NCI-H510A treated with DMSO at 0.1 percent for 48 hours (cell line): ENCODE data around the gene IRF5.

Source experiments
- DNase-seq: peaks from one replicate; lab custom pipeline; 2025; lab: John Stamatoyannopoulos, UW

Gene IRF5

DNA sequence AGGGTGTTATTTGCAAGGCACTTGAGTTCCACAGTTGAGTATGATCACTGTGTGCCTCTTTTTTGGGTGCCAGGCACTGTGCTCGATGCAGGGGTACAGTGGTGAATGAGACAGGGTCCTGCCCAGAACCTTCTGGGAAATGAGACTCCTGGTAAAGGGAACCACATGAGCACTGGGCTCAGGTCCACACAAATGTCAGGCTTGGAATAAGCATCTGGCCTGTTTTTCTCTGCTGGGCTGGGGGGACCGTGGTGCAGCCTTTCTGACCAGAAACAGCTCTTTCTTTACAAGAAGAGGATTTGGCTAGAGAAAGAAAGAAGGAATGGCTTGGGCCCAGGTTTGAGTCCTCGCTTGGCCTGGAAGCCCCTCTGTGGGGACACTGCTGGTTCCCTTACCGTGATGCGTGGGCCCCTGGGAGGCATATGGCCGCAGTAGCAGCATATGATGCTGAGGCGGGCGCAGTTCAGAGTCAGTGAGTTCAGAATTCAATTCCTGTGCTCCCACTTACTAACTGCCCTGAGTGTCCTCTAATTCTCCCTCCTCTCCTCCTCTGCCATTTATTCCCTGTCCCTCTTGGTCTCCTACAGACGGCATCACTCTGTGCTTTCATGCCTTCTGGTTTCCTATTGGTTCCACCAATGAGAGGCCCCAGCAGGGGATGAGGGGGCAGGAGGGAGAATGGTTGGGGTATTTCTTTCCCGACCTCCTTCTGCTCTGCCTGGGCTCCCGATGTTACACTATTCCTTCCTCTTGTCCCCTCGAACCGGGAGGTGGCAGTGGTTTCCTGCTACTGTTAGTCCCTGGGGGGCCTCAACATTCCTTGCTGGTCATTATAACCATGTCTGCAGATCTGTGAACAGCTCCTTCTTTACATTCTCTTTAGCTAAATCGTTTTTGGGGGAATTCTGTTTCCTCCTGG is 17.6 kb upstream of the IRF5 start:
- DNase-seq: no peak

DNA sequence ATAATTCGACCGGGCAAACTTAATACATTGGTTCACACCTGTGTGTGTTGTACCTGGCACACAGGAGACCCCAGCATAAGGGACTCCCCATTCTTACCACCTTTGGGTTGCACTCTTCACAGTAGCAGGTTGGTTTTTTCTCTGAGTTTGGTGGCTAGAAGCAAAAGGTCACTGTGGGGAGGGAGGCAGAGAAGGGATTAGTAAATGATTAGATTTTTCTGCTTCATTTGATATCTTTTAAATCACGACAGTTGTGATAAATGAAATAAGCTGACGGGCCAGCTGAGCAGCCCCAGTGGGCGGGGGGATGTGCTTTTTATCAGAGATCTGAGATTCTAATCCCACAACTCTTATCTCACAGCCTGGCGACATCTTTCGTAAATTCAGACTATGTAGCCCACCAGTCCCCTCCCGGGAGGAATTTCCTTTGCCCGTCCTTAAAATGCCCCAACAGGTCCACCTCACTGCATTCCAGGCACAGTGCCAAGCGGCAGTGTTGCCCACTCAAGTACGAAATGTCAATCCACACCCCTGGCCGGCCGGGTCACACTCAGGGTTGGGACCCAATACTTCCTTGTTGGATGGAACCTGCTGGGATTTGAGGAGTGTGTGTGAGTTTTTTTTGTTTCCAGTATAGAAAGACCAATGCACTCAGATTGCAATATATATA is 16.7 kb upstream of the IRF5 start:
- DNase-seq: no peak

DNA sequence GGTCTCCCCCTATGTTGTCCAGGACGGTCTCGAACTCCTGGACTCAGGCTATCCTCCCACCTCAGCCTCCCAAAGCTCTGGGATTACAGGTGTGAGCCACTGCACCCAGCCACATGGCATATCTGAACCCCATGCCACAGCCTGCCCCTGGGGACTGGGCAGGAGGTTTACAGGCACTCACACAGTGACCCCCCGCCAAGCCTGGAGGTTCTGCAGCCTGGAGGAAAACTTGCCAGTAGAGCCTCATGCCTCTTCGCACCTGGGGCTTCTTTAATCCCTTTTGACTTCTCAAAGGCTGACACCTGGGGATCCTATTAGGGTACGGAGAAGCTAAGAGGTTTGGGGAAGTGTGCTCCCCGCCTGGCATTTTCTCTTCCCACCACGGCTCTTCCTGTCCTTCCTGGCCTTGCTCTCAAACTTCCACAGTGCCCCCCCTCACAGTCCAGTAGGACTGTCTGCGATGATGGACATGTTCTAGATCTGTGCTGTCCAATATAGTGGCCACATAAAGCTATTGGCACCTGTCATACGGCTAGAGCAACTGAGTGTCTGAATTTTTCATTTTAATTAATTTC is 15.8 kb upstream of the IRF5 start:
- no peak for DNase-seq

DNA sequence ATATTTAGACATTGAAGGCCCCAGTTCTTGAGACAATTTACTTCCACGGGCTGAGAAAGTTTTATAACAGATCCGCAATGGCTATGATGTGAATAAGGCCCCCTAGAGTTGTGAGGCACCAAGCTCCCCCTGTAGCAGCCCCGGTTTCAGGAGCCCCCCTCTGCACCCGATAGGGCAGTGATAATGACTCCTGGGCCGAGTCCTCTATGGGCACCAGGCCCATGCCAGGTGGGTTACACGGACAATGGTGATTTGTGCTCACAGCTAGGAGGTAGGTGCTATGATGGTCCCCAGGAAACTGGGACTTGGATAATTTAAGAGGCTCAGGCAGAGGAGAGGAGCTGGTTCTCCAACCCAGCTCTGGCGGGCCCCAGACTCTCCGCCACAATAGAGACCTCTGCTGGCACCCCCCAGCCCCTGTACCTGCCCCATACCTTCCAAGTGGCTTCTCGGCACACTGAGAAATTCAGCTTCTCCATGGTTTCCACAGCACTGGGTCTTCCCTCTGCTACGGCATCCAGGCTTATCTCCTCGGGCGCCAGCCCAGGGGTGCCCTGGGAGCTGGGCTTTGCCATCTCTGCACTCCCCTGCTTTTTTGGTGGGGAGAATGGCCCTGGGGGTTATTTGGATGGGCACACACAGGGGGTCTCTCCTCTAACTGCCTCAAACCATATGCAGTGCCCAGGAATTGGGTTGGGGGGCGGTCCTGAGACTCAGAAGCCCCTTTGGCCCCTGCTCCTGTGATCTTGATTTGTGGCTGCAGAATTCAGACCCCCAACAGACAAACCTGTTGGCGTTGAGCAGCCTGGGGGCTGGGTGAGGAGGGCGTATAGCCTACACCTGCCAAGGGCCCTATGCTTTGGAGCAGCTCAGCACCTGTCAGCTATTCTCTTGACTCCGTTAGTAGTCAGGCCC is 15.0 kb upstream of the IRF5 start:
- no peak for DNase-seq

DNA sequence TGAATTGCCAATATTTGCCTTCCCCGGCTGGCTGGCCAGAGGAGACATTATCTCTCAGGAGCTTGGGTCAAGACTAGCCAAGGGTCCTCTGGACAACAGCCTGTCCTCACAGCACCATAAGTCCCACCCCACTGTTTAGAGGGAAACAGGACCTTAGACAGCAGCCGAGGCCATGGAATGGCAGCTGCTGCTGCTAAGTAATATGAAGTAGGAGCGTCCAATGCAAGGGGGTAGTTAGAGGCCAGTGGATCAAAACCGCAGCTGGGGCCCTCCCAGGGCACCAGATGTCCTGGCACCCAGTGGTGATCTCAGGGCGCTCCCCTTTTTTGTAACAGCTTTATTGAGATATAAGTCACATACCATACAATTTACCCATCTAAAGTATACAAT is 14.3 kb upstream of the IRF5 start:
- DNase-seq: no peak

DNA sequence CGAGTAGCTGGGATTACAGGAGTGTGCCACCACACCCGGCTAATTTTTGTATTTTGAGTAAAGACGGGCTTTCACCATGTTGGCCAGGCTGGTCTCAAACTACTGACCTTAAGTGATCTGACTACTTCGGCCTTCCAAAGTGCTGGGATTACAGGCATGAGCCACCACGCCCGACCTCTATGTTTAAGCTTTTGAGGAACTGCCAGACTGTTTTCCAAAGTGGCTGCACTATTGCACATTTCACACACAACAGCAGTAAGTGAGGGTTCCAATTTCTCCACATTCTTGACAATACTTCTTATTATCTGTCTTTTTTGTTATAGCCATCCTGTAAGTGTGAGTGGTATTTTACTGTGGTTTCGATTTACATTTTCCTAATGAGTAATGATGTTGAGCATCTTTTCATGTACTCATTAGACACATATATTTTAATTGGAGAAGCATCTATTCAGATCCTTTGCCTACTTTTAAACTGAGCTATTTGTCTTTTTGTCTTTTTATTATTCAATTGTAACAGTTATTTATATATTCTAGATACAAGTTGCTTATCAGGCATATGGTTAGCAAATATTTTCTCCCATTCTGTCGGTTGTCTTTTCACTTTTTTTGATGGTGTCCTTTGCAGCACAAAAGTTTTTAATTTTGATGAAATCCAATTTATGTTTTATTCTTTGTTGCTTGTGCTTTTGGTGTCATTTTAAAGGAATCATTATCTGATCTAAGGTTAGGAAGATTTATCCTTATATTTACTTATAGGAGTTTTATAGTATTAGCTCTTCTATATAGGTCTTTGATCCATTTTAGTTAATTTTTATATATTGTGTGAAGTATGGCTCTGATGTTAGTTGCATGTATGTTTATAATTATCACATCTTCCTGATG is 12.8 kb upstream of the IRF5 start:
- no peak for DNase-seq

DNA sequence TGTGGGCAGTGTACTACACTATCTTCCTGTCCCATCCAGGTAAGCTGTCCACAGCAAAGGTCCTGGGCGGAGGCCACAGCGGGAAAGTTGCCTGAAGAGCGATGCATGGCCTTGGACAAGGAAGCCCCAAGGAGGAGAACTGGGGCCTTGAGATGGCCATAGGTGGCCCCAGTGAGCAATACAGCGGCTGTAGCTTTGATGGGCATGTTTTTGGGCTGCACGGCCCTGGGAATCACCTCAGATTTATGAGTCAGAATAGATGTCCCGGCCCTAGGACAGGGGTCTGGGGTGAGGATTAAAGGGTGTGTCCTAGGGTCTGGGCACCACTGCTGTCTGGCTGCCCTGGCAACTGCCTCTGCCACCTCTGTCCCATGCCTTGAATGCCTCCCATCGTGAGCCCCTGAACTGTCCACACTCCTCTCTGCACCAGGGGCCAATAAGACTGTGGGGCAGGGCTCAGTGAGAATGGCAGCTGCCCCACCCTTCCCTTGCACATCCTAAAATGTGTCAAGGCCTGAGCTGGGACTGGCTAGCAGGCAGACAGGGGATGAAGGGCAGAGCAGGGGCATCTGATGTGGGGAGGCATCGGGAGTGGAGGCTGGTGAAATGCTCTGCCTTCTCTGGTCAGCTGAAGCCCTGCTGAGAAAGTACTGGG is 9.4 kb upstream of the IRF5 start:
- DNase-seq: no peak

DNA sequence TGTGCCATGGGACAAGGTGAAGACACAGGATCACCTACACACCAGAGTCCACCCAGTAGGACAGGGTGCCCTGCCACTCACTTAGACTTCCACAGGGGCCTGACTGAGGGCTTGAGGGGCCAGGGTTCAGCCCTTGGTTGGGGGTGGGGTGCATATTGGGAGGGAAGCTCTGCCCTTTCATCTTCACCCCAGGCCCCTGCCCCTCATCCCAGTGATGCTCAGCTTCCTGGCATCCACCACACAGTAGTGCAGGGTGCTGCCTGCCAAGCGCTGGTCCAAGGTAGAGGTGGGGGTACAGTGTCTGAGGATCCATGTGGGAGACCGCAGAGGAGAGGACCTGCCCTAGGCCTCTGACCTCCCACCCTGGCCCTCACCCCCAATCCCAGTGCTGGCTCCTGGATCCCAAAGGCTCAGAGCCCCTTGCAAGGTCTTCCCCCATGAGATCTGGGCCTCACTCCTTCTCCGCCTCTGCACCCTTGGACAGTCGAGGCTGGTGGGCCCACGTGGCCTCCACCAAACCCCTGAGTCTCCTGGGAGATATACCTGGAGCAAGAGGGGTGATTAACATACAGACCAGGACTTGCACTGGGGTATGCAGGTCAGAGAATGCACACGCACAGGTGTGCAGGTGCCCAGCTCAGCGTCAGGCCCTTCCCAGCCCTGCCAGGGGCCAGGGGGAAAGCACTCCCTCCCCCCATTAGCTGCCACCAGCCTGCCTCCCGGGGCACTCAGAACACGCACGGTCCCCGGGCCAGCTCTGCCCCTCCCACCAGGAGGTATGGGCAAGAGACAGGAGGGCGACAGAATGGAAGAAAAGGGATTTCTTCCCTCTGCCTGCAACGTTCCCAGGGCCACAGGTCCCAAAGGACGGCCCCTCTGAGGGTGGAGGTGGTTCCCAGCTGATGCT is 8.6 kb upstream of the IRF5 start:
- DNase-seq: no peak

DNA sequence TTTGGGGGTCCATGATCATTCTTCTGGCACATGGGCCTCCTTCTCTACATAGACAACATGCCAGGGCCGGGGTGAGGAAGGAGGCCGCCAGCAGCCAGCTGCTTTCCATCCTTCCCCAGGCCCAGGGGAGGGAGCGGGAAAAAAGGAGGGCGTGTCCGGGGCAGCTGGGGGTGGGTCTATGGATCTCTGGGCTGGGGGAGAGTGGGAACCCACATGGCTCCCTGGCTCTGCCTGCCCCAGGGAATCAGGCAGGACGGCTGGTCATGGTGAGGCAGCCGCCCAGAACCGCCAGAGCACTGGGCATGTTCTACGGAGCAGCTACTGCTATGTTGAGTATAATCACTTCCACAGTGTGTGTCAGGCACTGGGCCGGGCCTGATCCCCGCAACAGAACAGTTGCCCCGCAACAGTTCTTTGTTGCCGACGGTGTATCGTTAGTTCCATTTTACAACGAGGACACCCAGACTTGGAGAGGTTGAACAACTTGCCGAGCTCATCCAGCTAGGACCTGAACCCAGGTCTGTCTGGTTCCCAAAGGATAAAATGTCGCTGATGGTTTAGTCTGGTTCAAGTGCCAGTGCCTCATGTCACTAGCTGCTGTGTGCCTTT is 6.4 kb upstream of the IRF5 start:
- DNase-seq: no peak

DNA sequence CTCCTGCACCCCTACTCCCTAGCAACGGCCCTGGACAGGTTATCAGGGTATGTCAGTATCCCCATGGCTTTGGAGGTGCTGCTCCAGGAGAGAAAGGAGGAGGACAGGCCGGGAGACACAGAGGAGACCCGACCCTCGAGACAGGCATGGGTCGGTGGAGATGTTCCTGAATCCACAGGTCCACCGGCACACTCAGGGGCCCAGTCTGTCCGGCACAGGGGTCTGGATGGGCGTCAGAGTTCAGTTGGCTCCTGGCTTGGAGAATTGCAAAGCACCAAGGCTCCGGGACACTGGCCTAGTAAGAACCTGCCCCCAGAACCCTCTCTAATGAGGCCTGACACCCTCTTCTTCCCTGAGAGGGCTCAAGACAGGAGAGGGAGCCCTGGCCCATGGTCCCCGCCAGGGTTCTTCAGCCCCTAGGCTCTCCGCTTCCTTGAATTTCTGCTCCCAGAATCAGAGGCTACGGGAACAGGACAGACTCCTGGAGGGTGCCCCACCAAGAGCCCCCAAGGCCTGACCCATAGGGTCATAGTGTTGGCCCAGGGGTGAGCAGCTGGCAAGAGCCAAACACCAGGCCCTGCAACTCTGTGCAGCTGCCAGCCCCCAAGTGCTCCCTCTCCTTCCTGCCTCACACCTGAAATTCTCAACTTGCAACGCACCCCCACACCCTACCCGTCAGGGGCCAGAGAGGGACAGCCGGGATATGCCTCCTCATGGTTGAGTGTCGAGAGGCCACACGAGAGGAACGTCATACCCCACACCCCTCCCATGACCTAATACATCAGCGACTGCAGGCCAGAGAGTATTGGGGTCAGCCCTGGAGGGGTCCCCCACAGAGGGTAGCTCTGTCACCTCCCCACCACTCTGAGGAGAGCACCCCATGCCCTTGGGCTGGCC is 5.5 kb upstream of the IRF5 start:
- DNase-seq: no peak

DNA sequence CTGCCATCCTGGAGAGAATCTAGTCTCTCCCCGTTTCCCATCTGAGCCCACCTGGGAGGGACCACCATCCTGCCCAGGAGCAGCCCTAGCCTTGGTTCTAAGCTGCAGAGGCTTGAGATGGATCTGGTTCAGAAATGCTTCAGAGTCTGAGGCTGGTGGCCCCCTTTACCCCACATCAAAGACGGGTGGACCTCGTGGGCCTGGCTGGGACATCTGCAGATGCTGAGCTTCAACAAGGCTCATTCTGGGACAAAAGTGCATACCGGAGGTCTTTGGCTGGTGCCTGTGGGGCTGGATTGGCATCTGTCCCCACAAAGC is 4.9 kb upstream of the IRF5 start:
- DNase-seq: no peak

DNA sequence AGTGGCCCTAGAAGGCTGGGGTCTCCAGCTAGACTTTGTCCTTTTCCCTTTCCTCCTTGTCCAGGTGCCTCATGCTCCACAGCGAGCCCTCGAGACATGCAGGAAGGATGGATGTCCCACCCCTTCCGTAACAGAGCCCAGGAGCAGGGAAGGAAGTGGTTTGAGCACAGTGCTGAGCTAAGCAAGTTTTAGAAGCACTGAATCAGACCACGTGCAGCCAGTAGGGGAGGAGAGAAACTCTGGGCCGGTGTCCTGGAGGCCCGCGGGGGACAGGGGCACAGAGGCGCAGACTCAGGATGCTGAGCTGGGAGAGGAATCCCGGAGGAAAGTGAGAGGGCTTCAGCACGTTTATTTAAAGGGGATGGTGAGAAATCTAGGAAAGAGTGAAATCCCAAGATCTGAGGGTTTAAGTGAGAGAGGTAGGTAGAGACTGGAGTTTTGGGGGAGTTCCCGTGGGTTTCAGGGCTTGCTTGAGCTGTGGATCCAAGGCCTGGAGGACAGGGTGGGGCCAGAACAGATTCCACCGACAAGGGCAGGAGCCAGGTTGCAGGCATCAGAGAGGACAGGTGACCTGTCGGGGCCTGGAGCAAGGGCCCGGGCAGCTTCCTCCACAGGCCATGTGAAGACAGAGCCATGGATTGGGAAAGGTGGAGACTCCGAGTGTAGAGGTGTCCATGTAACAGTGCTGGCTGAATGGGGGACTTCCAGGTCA is 4.4 kb upstream of the IRF5 start:
- DNase-seq: no peak

DNA sequence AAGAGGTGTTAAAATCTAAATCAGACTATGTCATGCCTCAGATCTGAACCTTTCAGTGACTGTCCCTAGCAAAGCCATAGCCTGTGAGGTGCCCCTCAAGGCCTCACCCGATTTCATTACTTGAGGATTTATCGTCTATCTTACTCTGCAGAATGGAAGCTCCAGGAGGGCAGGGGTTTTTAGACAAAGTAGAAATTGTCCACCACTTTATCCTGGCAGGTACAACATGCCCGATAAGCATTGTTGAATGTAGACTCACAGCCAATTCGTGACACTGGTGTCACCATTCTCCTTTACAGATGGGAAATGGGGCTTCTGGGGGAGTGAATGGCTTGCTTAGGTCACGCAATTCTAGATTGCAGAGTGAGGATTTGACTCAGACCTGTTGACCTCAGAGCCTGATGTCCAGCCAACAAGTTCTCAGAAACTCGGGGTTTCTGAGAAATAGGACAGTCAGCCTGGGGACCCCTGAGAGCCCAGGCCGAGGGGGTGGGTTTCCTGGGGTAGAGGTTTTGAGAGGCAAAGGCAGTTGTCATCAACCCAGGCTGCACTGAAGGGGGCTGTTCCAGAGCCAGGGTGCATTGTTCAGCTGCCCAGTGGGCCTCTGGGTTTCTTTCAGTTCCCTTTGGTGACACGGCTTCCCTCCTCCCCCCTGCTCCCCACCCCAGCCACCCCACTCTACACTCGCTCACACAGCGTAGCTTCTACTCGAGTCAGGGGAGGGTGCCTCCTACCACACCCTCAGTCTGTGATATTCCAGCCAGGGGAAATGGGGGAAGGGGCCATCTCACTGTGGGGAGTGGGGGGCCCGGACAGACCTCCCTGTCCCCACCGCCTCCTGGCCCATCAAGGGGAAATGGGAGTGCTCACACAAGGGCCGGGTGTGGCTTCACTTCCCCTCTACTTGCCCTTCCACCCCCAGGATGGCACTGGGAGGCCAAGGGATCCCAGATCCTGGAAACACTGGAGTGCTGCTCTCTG is 3.1 kb upstream of the IRF5 start:
- DNase-seq: no peak

DNA sequence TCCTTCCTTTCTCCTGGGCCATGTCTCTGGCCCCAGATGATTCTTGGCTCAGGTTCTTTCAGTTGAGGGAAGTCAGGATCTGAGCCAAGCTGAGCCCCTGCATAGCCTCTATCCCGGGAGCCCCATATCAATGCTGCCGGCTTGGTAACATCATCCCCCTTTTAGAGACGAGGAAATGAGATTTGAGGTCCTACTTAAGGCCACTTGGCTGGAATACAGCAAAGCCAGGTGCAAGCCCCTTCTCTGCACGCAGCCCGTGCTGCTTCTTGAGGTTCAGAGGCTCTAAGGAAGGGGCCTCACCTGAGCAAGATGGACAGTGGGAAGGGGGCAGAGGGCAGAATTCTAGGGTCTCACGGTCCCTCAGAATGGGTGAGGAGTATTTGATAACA is 2.4 kb upstream of the IRF5 start:
- no peak for DNase-seq

DNA sequence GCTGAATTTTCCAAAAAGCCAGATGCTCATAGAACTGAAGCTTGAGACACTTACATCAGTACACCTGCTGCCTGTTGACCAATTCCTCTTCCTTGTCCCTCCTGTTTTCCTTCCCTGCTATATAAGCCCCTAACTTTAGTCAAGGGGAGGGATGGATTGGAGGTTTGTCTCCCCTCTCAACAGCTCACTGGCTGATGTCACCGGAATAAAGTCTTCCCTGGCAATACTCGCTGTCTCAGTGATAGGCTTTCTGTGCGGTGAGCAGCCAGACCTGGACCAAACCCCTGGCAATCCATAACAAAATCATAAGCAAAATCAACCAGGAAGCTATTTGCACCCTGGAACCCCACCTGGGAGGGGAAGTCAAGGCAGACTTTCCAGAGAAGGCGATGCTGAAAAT is 929 bp upstream of the IRF5 start:
- DNase-seq: no peak

DNA sequence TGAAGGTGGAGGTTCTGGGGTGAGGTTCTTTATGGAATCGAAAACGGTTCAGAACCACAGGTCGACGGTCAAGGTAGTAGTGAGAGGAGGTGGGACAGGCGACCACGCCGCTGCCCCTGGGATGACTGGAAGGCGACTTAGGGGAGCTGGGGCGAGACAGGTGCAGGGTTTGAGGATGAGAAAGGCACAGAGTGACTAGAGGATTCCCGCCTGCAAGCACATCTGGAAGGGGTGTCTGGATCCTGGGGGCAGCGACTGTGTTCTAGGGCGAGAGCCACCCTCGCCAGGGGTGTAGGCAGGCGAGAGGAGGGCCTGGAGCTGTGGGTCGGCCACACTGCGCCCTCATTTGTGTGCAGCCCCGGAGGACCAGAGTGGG is 468 bp upstream of the IRF5 start:
- no peak for DNase-seq
